ENCODE measurements around the gene WDR62. TPM values are rescaled to one million over a fixed set of nuclear protein-coding genes. Genes with fewer than 3 reads are reported as not detected.

Gene WDR62
- 3.9 and 4.4 TPM in 2 replicates for total RNA-seq

DNA sequence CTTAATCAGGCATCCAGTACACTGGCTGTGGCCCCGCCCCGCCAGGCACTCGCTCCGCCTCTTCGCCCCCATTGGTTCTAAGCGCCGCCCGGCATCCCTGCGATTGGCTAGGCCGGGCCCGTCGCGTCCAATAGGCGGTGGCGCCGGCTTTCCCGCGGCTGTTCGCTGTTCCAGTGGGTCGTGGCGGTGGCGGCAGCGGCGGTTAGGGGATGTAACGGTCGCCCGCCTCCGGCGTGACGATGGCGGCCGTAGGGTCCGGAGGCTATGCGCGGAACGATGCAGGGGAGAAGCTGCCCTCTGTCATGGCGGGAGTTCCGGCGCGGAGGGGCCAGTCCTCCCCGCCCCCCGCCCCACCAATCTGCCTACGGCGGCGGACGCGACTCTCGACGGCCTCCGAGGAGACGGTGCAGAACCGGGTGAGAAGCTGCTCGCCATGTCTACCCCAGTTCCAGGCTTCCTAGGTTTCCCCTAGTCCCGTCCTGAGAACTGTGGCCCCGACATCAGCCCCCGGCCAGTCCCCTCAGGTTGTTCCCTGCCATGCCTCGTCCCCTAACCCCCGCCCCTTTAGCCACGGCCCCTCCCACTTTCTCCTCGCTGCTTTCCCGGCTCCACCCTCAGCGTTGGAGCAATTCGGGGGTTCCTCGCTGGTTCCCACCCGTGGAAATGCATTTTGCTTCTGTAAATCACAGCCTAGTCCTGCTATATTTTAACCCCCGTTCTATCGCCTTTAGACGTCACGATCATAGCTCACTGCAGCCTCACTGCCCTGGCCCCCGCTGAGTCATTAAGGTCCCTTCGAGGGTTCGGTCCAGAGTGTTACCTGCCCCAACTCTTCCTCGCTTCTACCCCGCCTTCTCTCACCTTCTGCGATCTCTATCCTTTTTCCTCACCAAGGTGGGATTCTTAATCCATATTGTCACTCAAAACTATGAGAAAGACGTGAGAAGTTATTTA, at the start of gene WDR62:
Gene WDR62 (plus strand): TSS at position 165 of the 954 bp plus-strand sequence. CDS start 75 bp downstream, at position 240.

GRCh38 chr19:36008336-36008978, 46.2 kb upstream of the WDR62 start, which contains the start of gene SYNE4:
Gene SYNE4, minus strand, starts transcription at chr19:36008813. Its CDS starts 132 bp downstream, at chr19:36008681.

GRCh38 chr19:36014012-36014924, 40.4 kb upstream of the WDR62 start, which contains the start of gene ALKBH6:
Gene ALKBH6, minus strand, starts transcription at chr19:36014213. Its CDS starts 816 bp downstream, at chr19:36013397.

GRCh38 chr19:36032251-36033104, 22.2 kb upstream of the WDR62 start, which contains the start of gene CLIP3:
Gene CLIP3, minus strand, starts transcription at chr19:36032873. Its CDS starts 516 bp downstream, at chr19:36032357.

DNA sequence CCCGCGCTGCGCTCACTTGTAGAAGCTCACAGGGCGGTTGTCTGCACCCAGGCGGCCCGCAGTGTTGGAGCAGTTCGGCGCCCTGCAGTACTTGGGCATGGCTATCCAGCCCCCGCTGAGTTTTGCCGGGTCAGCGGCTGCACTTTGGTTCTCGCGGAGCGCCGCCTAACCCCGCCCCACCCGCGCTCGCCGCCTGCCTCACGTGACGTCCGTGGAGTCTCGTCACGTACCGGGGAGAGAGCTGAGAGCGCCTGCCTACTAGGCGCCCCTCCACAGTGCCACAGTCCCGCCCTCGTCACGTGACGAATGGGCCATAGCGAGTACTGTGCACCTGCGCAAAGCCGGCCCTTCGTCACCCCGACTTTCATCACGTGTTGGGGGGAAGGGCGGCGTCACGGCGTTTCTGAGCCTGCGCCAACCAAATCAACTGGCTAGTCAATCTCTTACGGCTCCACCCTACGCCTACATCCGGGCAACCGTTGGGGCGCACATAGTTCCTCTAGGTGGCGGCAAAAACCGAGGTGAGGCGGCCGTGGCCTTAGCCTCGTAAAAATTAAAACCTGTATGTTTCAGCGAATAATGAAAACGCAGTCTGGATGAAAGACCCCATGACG, 471 bp upstream of the WDR62 start, which contains the start of gene THAP8:
Gene THAP8 (minus strand): TSS at position 167 of the 614 bp plus-strand sequence. CDS start 68 bp downstream, at position 99.

DNA sequence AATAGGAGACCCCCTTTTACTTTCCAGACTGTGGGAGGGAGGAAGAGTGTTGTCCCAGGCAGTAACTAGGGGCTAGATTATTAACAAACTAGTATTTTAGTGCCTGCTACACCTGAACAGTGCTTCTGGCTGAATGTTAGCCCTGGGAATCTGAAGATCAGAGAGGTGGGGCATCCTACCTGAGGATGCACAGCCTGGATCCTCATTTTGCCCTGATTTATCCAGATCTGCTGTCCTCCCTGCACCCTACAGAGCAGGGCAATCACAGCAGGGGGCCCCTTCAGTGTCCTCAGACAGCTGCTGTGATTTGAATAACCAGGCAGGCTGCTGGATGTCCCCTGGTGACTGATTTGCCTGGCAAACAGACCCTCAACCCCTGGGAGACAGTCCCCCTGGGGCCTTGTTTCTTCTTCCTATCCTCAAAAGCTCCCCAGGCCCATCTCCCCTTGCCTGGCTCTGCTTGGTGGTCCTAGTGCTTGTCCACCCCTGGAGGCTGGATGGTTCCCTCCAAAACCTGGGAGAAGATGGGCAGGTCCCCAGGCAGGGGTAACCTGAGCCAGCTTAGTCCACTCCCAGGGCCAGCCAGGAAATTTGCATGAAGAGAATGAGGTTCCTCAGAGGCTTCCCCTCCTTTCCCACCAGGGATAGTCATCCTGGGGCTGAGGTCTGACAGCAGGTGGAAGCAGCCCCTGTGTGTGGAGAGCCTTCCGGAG, 55.9 kb downstream of the WDR62 start, which contains the start of gene OVOL3:
Gene OVOL3 (plus strand): TSS at position 657 of the 713 bp plus-strand sequence. CDS start 60 bp downstream, outside the sequence.

DNA sequence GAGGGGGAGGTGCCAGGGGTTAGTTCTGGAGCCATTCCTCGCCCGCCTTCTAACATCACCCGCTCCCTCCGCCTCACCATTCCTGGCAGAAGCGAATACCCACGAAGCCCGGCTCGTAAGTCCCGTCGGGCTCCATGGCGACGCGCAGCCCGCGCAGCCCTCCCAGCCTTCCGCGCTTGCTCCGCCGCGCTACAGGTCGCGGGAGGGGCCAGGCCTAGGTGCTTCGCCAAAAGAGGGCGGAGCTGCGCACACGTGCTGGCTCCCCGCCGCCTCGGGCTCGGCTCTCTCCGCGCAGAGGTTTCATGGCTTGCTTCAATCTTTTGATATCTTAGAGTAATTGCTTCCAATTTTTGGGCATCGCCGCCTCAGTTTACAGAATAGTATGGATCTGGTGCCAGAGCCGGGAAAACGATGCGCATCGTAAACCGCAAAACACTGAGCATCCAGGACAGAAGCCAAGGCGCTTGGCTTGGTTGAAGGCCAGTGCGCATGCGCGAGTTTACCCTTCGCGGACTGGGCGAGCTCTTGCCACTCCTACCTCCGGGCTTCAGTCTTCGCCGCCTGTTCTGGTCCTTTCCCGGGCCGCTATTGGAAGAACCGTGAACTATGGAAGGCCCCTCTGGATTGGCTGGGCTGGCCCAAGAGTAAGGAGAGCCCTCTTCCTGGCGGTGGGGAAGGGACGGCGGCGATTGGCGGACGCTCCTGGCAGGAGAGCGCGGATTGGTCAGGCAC, 60.2 kb downstream of the WDR62 start, which contains the start of gene POLR2I:
Gene POLR2I (minus strand): TSS at position 155 of the 732 bp plus-strand sequence. CDS start 19 bp downstream, at position 136.

GRCh38 chr19:36115453-36116343, 61.0 kb downstream of the WDR62 start, which contains the start of gene TBCB:
Gene TBCB, plus strand, starts transcription at chr19:36115468. Its CDS starts 93 bp downstream, at chr19:36115561.

DNA sequence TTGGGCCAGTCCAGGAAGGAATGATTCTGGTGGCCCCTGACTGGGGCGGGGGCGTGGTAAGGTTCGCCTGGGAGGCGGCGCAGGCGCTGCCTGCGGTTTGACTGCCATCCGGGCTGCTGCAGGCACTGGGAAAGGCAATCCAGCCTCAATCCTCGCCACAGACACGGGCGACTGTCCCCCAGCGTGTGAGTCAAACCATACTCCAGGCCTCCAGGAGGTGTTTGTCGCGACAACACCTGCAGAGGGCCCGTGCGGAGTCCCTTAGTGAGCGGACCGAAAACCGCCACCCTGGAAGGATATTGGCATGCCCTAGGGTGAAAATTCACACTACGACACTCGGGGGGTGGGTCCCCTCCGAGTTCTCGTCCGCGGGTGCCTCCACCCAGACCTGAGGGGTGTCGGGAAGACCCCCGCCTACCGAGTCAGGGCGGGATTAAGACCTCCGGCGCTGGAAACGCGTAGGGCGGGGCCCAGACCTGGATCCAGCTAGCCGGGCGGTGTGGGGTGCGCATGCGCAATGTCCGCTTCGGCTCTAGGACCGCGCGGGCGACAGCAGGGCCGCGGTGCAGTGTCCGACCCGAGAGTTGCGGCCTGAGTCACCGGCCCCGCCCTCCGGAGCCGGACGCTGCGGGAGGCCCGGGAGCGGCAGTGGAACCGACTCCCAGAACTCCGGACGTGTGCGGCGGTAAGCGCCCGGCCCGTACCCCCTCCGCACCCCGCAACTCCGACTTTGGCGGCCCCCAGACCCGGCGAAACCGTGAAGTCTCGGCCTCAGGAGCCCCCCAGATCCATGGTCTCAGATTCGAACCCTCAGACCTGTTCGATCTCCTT, 85.0 kb downstream of the WDR62 start, which contains the start of gene CAPNS1:
Gene CAPNS1 (plus strand): TSS at position 594 of the 831 bp plus-strand sequence. CDS start 946 bp downstream, outside the sequence.

DNA sequence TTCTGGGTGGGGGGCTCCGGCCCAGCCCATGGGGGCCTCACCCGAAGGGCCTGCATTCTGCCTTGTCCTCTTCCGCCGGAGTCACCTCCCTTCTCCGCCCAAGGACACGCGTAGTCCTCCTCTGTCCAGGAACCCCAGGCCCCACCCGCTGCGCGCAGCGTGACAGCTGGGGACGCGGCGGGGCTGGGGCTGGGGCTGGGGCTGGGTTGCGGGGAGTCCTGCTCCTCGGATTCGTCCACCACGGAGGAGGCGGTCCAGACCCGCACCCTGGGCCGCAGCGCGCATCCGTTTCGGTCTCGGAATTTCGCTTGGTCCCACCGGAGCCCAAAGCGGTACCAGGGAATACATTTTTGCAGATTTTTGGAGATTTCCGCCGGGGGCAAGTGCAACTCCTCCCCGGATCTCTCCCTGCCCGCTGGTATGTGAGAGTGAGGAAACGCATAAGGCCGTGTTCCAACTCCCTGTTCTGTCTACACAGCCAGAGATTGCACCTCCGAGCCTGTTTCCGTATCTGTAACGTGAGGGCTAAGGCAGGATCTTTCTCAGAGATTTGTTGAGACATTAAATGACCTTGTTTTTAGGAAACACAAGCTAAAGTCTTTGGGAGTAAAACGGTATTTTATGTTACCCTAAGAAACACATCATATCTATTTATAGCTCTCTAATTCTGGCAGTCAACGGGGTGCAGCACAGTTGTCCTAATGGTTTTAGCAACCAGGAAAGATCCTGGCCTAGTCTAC, 97.8 kb downstream of the WDR62 start, which contains the start of gene COX7A1:
Gene COX7A1 (minus strand): TSS at position 96 of the 740 bp plus-strand sequence. CDS start 40 bp downstream, at position 56.

Other genes with a start within 250 kb of the WDR62 start
- gene PRODH2, start 242.1 kb upstream of the WDR62 start, total RNA-seq = not detected in 2 replicates
- not detected in 2 replicates for gene NPHS1, start 202.4 kb upstream of the WDR62 start, total RNA-seq
- gene KIRREL2, start 198.0 kb upstream of the WDR62 start, total RNA-seq = under 0.01 TPM in 1 of 2 replicates, not detected in the other
- 1.3 and 8.4 TPM in 2 replicates for gene APLP1, start 186.3 kb upstream of the WDR62 start, total RNA-seq
- 3.1 and 3.5 TPM in 2 replicates for gene NFKBID, start 154.4 kb upstream of the WDR62 start, total RNA-seq
- not detected in 2 replicates for gene HCST, start 152.4 kb upstream of the WDR62 start, total RNA-seq
- not detected in 2 replicates for gene TYROBP, start 146.6 kb upstream of the WDR62 start, total RNA-seq
- gene LRFN3, start 118.5 kb upstream of the WDR62 start, total RNA-seq = 2.5 and 2.8 TPM in 2 replicates
- 9.8 and 12.1 TPM in 2 replicates for gene SDHAF1, start 59.7 kb upstream of the WDR62 start, total RNA-seq
- gene SYNE4, start 46.1 kb upstream of the WDR62 start, total RNA-seq = 0.06 TPM in 1 of 2 replicates, not detected in the other
- gene ALKBH6, start 40.7 kb upstream of the WDR62 start, total RNA-seq = 7.4 and 9.4 TPM in 2 replicates
- 0.81 and 6.7 TPM in 2 replicates for gene CLIP3, start 22.0 kb upstream of the WDR62 start, total RNA-seq
- gene THAP8, start 612 bp upstream of the WDR62 start, total RNA-seq = 0.31 and 0.65 TPM in 2 replicates
- not detected in 2 replicates for gene OVOL3, start 56.2 kb downstream of the WDR62 start, total RNA-seq
- gene POLR2I, start 60.0 kb downstream of the WDR62 start, total RNA-seq = 91.3 and 94.6 TPM in 2 replicates
- gene TBCB, start 60.6 kb downstream of the WDR62 start, total RNA-seq = 189 and 207 TPM in 2 replicates
- 343 and 488 TPM in 2 replicates for gene CAPNS1, start 85.2 kb downstream of the WDR62 start, total RNA-seq
- gene COX7A1, start 97.5 kb downstream of the WDR62 start, total RNA-seq = 27.5 and 56.7 TPM in 2 replicates
- 2.4 and 4.8 TPM in 2 replicates for gene ZNF565, start 159.8 kb downstream of the WDR62 start, total RNA-seq
- gene ZNF146, start 160.2 kb downstream of the WDR62 start, total RNA-seq = 41.9 and 139 TPM in 2 replicates

Data from bladder microvascular endothelial cell (primary cell).